ENCODE measurements around the gene TMEM41A.

TMEM41A gene

GRCh38 chr3:185517387-185518130 lies 18.7 kb upstream of the TMEM41A start:
- Mint-ChIP-seq H3K4me3 (no peak overlapping the region), H3K27ac (ENCODE audit: low read depth) (no peak overlapping the region), H3K27me3 (peaks cover 43% of the 10 kb centered on the region), H3K36me3 (ENCODE audit: insufficient read depth) (peaks cover 3% of the 10 kb centered on the region), H3K4me1 (no peaks in the 10 kb centered on the region), H3K9me3 (no peaks in the 10 kb centered on the region)
- DNase-seq (ENCODE audit: low spot score in 2 of 2) (no peak), ATAC-seq (replicated peaks; ENCODE audit: extremely low read depth, poor library complexity, severe bottlenecking) (no peak)

GRCh38 chr3:185511711-185512110 lies 12.9 kb upstream of the TMEM41A start:
- no peak overlapping the region for H3K27ac Mint-ChIP-seq (ENCODE audit: low read depth)
- no peak for DNase-seq (ENCODE audit: low spot score in 2 of 2)
- no peak for ATAC-seq (replicated peaks; ENCODE audit: extremely low read depth, poor library complexity, severe bottlenecking)
- peaks cover 3% of the 10 kb centered on the region for H3K36me3 Mint-ChIP-seq (ENCODE audit: insufficient read depth)
- no peak overlapping the region for H3K4me3 Mint-ChIP-seq
- peaks cover 8% of the 10 kb centered on the region for H3K27me3 Mint-ChIP-seq
- no peaks in the 10 kb centered on the region for H3K4me1 Mint-ChIP-seq
- H3K9me3 Mint-ChIP-seq = no peaks in the 10 kb centered on the region

GRCh38 chr3:185508335-185508991 lies 9.6 kb upstream of the TMEM41A start:
- peaks cover 2% of the 10 kb centered on the region for H3K27me3 Mint-ChIP-seq
- H3K27ac Mint-ChIP-seq (ENCODE audit: low read depth) = no peak overlapping the region
- H3K4me3 Mint-ChIP-seq = no peak overlapping the region
- no peaks in the 10 kb centered on the region for H3K9me3 Mint-ChIP-seq
- no peaks in the 10 kb centered on the region for H3K4me1 Mint-ChIP-seq
- ATAC-seq (replicated peaks; ENCODE audit: extremely low read depth, poor library complexity, severe bottlenecking) (no peak), DNase-seq (ENCODE audit: low spot score in 2 of 2) (no peak)
- no peaks in the 10 kb centered on the region for H3K36me3 Mint-ChIP-seq (ENCODE audit: insufficient read depth)

- Mint-ChIP-seq H3K36me3 (ENCODE audit: insufficient read depth) (no peaks in the 10 kb centered on the region), H3K27me3 (peaks cover 8% of the 10 kb centered on the region), H3K4me1 (no peaks in the 10 kb centered on the region), H3K27ac (ENCODE audit: low read depth) (no peak overlapping the region), H3K9me3 (no peaks in the 10 kb centered on the region), H3K4me3 (no peak overlapping the region)
- ATAC-seq (replicated peaks; ENCODE audit: extremely low read depth, poor library complexity, severe bottlenecking) = no peak
- no peak for DNase-seq (ENCODE audit: low spot score in 2 of 2)
Measured at GRCh38 chr3:185507883-185508282, 9.0 kb upstream of the TMEM41A start.

GRCh38 chr3:185504636-185505035 lies 5.8 kb upstream of the TMEM41A start:
- DNase-seq (ENCODE audit: low spot score in 2 of 2) (no peak), ATAC-seq (replicated peaks; ENCODE audit: extremely low read depth, poor library complexity, severe bottlenecking) (no peak)
- Mint-ChIP-seq H3K4me1 (no peaks in the 10 kb centered on the region), H3K4me3 (no peak overlapping the region), H3K9me3 (no peaks in the 10 kb centered on the region), H3K27ac (ENCODE audit: low read depth) (no peak overlapping the region), H3K27me3 (peaks cover 11% of the 10 kb centered on the region), H3K36me3 (ENCODE audit: insufficient read depth) (no peaks in the 10 kb centered on the region)

GRCh38 chr3:185503521-185503920 lies 4.7 kb upstream of the TMEM41A start:
- H3K36me3 Mint-ChIP-seq (ENCODE audit: insufficient read depth) = no peaks in the 10 kb centered on the region
- no peaks in the 10 kb centered on the region for H3K9me3 Mint-ChIP-seq
- H3K27me3 Mint-ChIP-seq = peaks cover 11% of the 10 kb centered on the region
- no peak overlapping the region for H3K4me3 Mint-ChIP-seq
- ATAC-seq (replicated peaks; ENCODE audit: extremely low read depth, poor library complexity, severe bottlenecking) (no peak), DNase-seq (ENCODE audit: low spot score in 2 of 2) (no peak)
- no peak overlapping the region for H3K27ac Mint-ChIP-seq (ENCODE audit: low read depth)
- peaks cover 6% of the 10 kb centered on the region for H3K4me1 Mint-ChIP-seq

- H3K4me1 Mint-ChIP-seq = peaks cover 10% of the 10 kb centered on the region
- H3K27ac Mint-ChIP-seq (ENCODE audit: low read depth) = no peak overlapping the region
- H3K4me3 Mint-ChIP-seq = no peak overlapping the region
- peaks cover 4% of the 10 kb centered on the region for H3K36me3 Mint-ChIP-seq (ENCODE audit: insufficient read depth)
- peaks cover 11% of the 10 kb centered on the region for H3K27me3 Mint-ChIP-seq
- no peak for ATAC-seq (replicated peaks; ENCODE audit: extremely low read depth, poor library complexity, severe bottlenecking)
- no peak for DNase-seq (ENCODE audit: low spot score in 2 of 2)
- H3K9me3 Mint-ChIP-seq = no peaks in the 10 kb centered on the region
Measured at GRCh38 chr3:185502987-185503386, 4.2 kb upstream of the TMEM41A start.

- peaks cover 34% of the 10 kb centered on the region for H3K36me3 Mint-ChIP-seq (ENCODE audit: insufficient read depth)
- H3K27ac Mint-ChIP-seq (ENCODE audit: low read depth) = no peak overlapping the region
- ATAC-seq (replicated peaks; ENCODE audit: extremely low read depth, poor library complexity, severe bottlenecking) (no peak), DNase-seq (ENCODE audit: low spot score in 2 of 2) (no peak)
- no peak overlapping the region for H3K4me3 Mint-ChIP-seq
- no peaks in the 10 kb centered on the region for H3K9me3 Mint-ChIP-seq
- H3K27me3 Mint-ChIP-seq = no peaks in the 10 kb centered on the region
- H3K4me1 Mint-ChIP-seq = peaks cover 8% of the 10 kb centered on the region
Measured at GRCh38 chr3:185490241-185490640, 8.6 kb downstream of the TMEM41A start.

GRCh38 chr3:185489462-185489861 lies 9.4 kb downstream of the TMEM41A start:
- Mint-ChIP-seq H3K36me3 (ENCODE audit: insufficient read depth) (peaks cover 29% of the 10 kb centered on the region), H3K9me3 (no peaks in the 10 kb centered on the region), H3K27ac (ENCODE audit: low read depth) (no peak overlapping the region), H3K4me1 (peaks cover 5% of the 10 kb centered on the region), H3K4me3 (no peak overlapping the region), H3K27me3 (no peaks in the 10 kb centered on the region)
- ATAC-seq (replicated peaks; ENCODE audit: extremely low read depth, poor library complexity, severe bottlenecking) = no peak
- no peak for DNase-seq (ENCODE audit: low spot score in 2 of 2)

GRCh38 chr3:185488465-185488864 lies 10.4 kb downstream of the TMEM41A start:
- DNase-seq (ENCODE audit: low spot score in 2 of 2) = no peak
- H3K4me1 Mint-ChIP-seq = peaks cover under 1% of the 10 kb centered on the region
- H3K9me3 Mint-ChIP-seq = no peaks in the 10 kb centered on the region
- no peak overlapping the region for H3K27ac Mint-ChIP-seq (ENCODE audit: low read depth)
- peaks cover 19% of the 10 kb centered on the region for H3K36me3 Mint-ChIP-seq (ENCODE audit: insufficient read depth)
- no peak for ATAC-seq (replicated peaks; ENCODE audit: extremely low read depth, poor library complexity, severe bottlenecking)
- no peak overlapping the region for H3K4me3 Mint-ChIP-seq
- H3K27me3 Mint-ChIP-seq = no peaks in the 10 kb centered on the region

- H3K27ac Mint-ChIP-seq (ENCODE audit: low read depth) = no peak overlapping the region
Measured at GRCh38 chr3:185486394-185486793, 12.4 kb downstream of the TMEM41A start.

GRCh38 chr3:185484296-185484695 lies 14.5 kb downstream of the TMEM41A start:
- Mint-ChIP-seq H3K36me3 (ENCODE audit: insufficient read depth) (peaks cover 9% of the 10 kb centered on the region), H3K27ac (ENCODE audit: low read depth) (no peak overlapping the region), H3K4me1 (peaks cover 12% of the 10 kb centered on the region), H3K4me3 (no peak overlapping the region), H3K27me3 (no peaks in the 10 kb centered on the region), H3K9me3 (no peaks in the 10 kb centered on the region)
- DNase-seq (ENCODE audit: low spot score in 2 of 2) = no peak
- ATAC-seq (replicated peaks; ENCODE audit: extremely low read depth, poor library complexity, severe bottlenecking) = no peak

More at GRCh38 chr3:185486394-185486793, 12.4 kb downstream of the TMEM41A start:
- no peak for ATAC-seq (replicated peaks; ENCODE audit: extremely low read depth, poor library complexity, severe bottlenecking)
- no peak for DNase-seq (ENCODE audit: low spot score in 2 of 2)
- Mint-ChIP-seq H3K36me3 (ENCODE audit: insufficient read depth) (peaks cover 15% of the 10 kb centered on the region), H3K4me1 (peaks cover 12% of the 10 kb centered on the region), H3K4me3 (no peak overlapping the region), H3K9me3 (no peaks in the 10 kb centered on the region), H3K27me3 (no peaks in the 10 kb centered on the region)

- Mint-ChIP-seq H3K27ac (ENCODE audit: low read depth) (no peak overlapping the region), H3K4me1 (peaks cover 12% of the 10 kb centered on the region), H3K27me3 (no peaks in the 10 kb centered on the region), H3K4me3 (no peak overlapping the region), H3K9me3 (no peaks in the 10 kb centered on the region), H3K36me3 (ENCODE audit: insufficient read depth) (peaks cover 4% of the 10 kb centered on the region)
- ATAC-seq (replicated peaks; ENCODE audit: extremely low read depth, poor library complexity, severe bottlenecking) (no peak), DNase-seq (ENCODE audit: low spot score in 2 of 2) (no peak)
Measured at GRCh38 chr3:185479373-185479945, 19.4 kb downstream of the TMEM41A start.
